HEK293 (cell line): ENCODE data around the gene PABPN1L.

ENCODE experiments used
- CTCF ChIA-PET: fragments of 350-600 bp; formaldehyde crosslinking; extraction: SDS; loops from one replicate; lab custom pipeline; 2021; ENCODE audit warnings: antibody characterized with exemption; lab: Yijun Ruan, JAX
- POLR2A ChIA-PET: fragments of 300-600 bp; formaldehyde crosslinking; extraction: SDS; loops from one replicate; lab custom pipeline; 2020; ENCODE audit warnings: antibody characterized with exemption, inconsistent platforms; lab: Yijun Ruan, JAX
- H3K27ac ChIP-seq: fragments of 200-500 bp; sonication (Bioruptor generic); 2 replicates; pipeline ENCODE4 v1.5.1; 2014; ENCODE audit warnings: low read depth, low read length, control low read depth, inconsistent platforms; ENCODE audit errors: extremely low read depth
- H3K36me3 ChIP-seq, 2 experiments: fragments of 200-500 bp in 1 of 2; sonication (Bioruptor generic) in 1 of 2; 1 replicate in 1 of 2; 2 replicates in 1 of 2; pipeline ENCODE4 v1.5.1; 2014 to 2017; ENCODE audit warnings: inconsistent platforms in 2 of 2, low read length in 2 of 2; ENCODE audit not compliant: control insufficient read depth in 2 of 2, insufficient read depth in 1 of 2
- H3K4me1 ChIP-seq: fragments of 200-500 bp; sonication (Bioruptor generic); 2 replicates; pipeline ENCODE4 v1.5.1; 2014; ENCODE audit warnings: mild to moderate bottlenecking, low read length, inconsistent platforms; ENCODE audit not compliant: control insufficient read depth, insufficient read depth
- H3K4me3 ChIP-seq: 2 replicates; pipeline ENCODE4 v1.5.1; 2011; ENCODE audit warnings: low read depth, mild to moderate bottlenecking, control low read depth, low read length, moderate library complexity
- H3K9me3 ChIP-seq: fragments of 200-500 bp; sonication (Bioruptor generic); 2 replicates; pipeline ENCODE4 v1.5.1; 2014; ENCODE audit warnings: low read depth, low read length, inconsistent platforms; ENCODE audit not compliant: control insufficient read depth, insufficient read depth
- BCL11B ChIP-seq: fragments of 450-650 bp; formaldehyde crosslinking; IDR thresholded peaks from 2 replicates; pipeline ENCODE4 v1.5.1; 2016; ENCODE audit warnings: low read depth, missing biosample characterization, missing genetic modification characterization
- ELK4 ChIP-seq: IDR thresholded peaks from 2 replicates; pipeline ENCODE4 v1.6.1; 2011; ENCODE audit warnings: mild to moderate bottlenecking, low read depth, low read length, borderline replicate concordance
- SP2 ChIP-seq: fragments of 450-650 bp; formaldehyde crosslinking; IDR thresholded peaks from 2 replicates; pipeline ENCODE4 v1.5.1; 2016; ENCODE audit warnings: missing biosample characterization, missing genetic modification characterization
- TSHZ1 ChIP-seq: fragments of 450-650 bp; formaldehyde crosslinking; IDR thresholded peaks from 2 replicates; pipeline ENCODE4 v1.5.1; 2016; ENCODE audit warnings: missing biosample characterization, missing genetic modification characterization, borderline replicate concordance
- WT1 ChIP-seq: fragments of 450-650 bp; formaldehyde crosslinking; IDR thresholded peaks from 2 replicates; pipeline ENCODE4 v1.5.1; 2016; ENCODE audit warnings: missing biosample characterization, missing genetic modification characterization
- ZBTB11 ChIP-seq: fragments of 450-650 bp; formaldehyde crosslinking; conservative IDR thresholded peaks from 2 replicates; pipeline ENCODE4 v1.5.1; 2016; ENCODE audit warnings: low read depth, missing biosample characterization, missing genetic modification characterization
- ZNF174 ChIP-seq: fragments of 450-650 bp; formaldehyde crosslinking; IDR thresholded peaks from 2 replicates; pipeline ENCODE4 v1.5.0; 2017; ENCODE audit warnings: missing biosample characterization, mild to moderate bottlenecking, missing genetic modification characterization
- ZNF2 ChIP-seq: fragments of 450-650 bp; formaldehyde crosslinking; IDR thresholded peaks from 2 replicates; pipeline ENCODE4 v1.5.1; 2016; ENCODE audit warnings: missing biosample characterization, missing genetic modification characterization
- ZNF26 ChIP-seq: fragments of 450-650 bp; formaldehyde crosslinking; IDR thresholded peaks from 2 replicates; pipeline ENCODE4 v1.5.1; 2016; ENCODE audit warnings: missing biosample characterization, missing genetic modification characterization
- ZNF266 ChIP-seq: fragments of 450-650 bp; formaldehyde crosslinking; IDR thresholded peaks from 2 replicates; pipeline ENCODE4 v1.5.1; 2016; ENCODE audit warnings: missing biosample characterization, missing genetic modification characterization, low read depth
- ZNF324 ChIP-seq: fragments of 450-650 bp; formaldehyde crosslinking; IDR thresholded peaks from 2 replicates; pipeline ENCODE4 v1.5.1; 2016; ENCODE audit warnings: missing biosample characterization, missing genetic modification characterization
- ZNF341 ChIP-seq: fragments of 450-650 bp; formaldehyde crosslinking; IDR thresholded peaks from 2 replicates; pipeline ENCODE4; 2016; ENCODE audit warnings: low read depth, missing biosample characterization, missing genetic modification characterization
- ZNF580 ChIP-seq: fragments of 450-650 bp; formaldehyde crosslinking; IDR thresholded peaks from 2 replicates; pipeline ENCODE4 v1.5.1; 2016; ENCODE audit warnings: missing biosample characterization, missing genetic modification characterization
- ZNF621 ChIP-seq: fragments of 450-650 bp; formaldehyde crosslinking; IDR thresholded peaks from 2 replicates; pipeline ENCODE4 v1.5.1; 2017; ENCODE audit warnings: missing biosample characterization, missing genetic modification characterization
- ZNF704 ChIP-seq: fragments of 450-650 bp; formaldehyde crosslinking; IDR thresholded peaks from 2 replicates; pipeline ENCODE4 v1.5.1; 2016; ENCODE audit warnings: missing biosample characterization, missing genetic modification characterization

Gene PABPN1L

GRCh38 chr16:88827727-88828126, 38.7 kb downstream of the PABPN1L start:
- POLR2A ChIA-PET, result interaction anchor here (1.0 kb wide), 1 partner anchor 9 kb away, joined by 3 read pairs; no protein-coding TSS in a partner anchor
- Histone ChIP-seq H3K4me3 (no peak overlapping the region), H3K27ac (no peak overlapping the region), H3K36me3 (peaks cover 0 to 7% of the 10 kb centered on the region in 2 experiments; a peak in 1 of 3 replicates), H3K4me1 (no peaks in the 10 kb centered on the region), H3K9me3 (no peaks in the 10 kb centered on the region)
- TF ChIP-seq BCL11B, result no peak
- no peak for TF ChIP-seq ZNF704 (tag by site-specific recombination)
- no peak for TF ChIP-seq WT1 (tag by site-specific recombination)
- no peak for TF ChIP-seq ZBTB11 (tag by site-specific recombination)
- TF ChIP-seq TSHZ1 (tag by site-specific recombination), result no peak
- TF ChIP-seq ZNF26 (tag by site-specific recombination), result no peak
- CTCF ChIA-PET, result interaction anchor here (0.5 to 1.1 kb wide), 2 partner anchors 9 to 31 kb away, joined by 3 to 4 read pairs; no protein-coding TSS in a partner anchor

- no peaks in the 10 kb centered on the region for H3K9me3 ChIP-seq
- ChIA-PET POLR2A (no interaction called here), CTCF (no interaction called here)
- no peak overlapping the region for H3K27ac ChIP-seq
- H3K4me3 ChIP-seq, result no peak overlapping the region
- TF ChIP-seq ZNF324 (tag by site-specific recombination) (no peak), ZNF266 (no peak), ZNF174 (tag by site-specific recombination) (no peak), ELK4 (no peak), ZNF621 (no peak), SP2 (tag by site-specific recombination) (no peak), ZNF341 (no peak), ZNF2 (tag by site-specific recombination) (no peak), ZNF580 (tag by site-specific recombination) (no peak)
- H3K4me1 ChIP-seq, result no peaks in the 10 kb centered on the region
- H3K36me3 ChIP-seq, result peaks cover 0 to 8% of the 10 kb centered on the region in 2 experiments; a peak in 1 of 3 replicates
These were observed 40.2 kb downstream of the PABPN1L start for GRCh38 chr16:88826070-88826840.
